Ramos (cell line): ENCODE data around the gene NFAT5.
"Not testable (repeated sequence)": the region's sequence is repeated elsewhere in the genome, so short reads cannot be mapped to it uniquely, and the experiment has no call there.

Experiments
- in situ Hi-C: fragments of 300-500 bp; cut with MboI; formaldehyde crosslinking; loops from one replicate; pipeline ENCODE4 v1.14.3; 2022; ENCODE audit warnings: low sequenced_read_pairs; ENCODE audit not compliant: unreplicated experiment

Gene NFAT5

GRCh38 chr16:69544088-69544487 is 21.7 kb upstream of the NFAT5 start:
- in situ Hi-C loops, result no loop called here

GRCh38 chr16:69546663-69547062 is 19.1 kb upstream of the NFAT5 start:
- in situ Hi-C loops, result not testable (repeated sequence)

- in situ Hi-C loops, result no loop called here
Measured at GRCh38 chr16:69553332-69553731, 12.4 kb upstream of the NFAT5 start.

- in situ Hi-C loops, result no loop called here
Measured at GRCh38 chr16:69554495-69554894, 11.3 kb upstream of the NFAT5 start.

- in situ Hi-C loops, result no loop called here
Measured at GRCh38 chr16:69555437-69555836, 10.3 kb upstream of the NFAT5 start.

GRCh38 chr16:69555867-69556266 is 9.9 kb upstream of the NFAT5 start:
- in situ Hi-C loops, result no loop called here

- in situ Hi-C loops, result no loop called here
Measured at GRCh38 chr16:69559164-69559563, 6.6 kb upstream of the NFAT5 start.

GRCh38 chr16:69561367-69561766 is 4.4 kb upstream of the NFAT5 start:
- in situ Hi-C loops, result not testable (repeated sequence)

GRCh38 chr16:69561901-69562300 is 3.9 kb upstream of the NFAT5 start:
- in situ Hi-C loops, result no loop called here

GRCh38 chr16:69562813-69563212 is 3.0 kb upstream of the NFAT5 start:
- in situ Hi-C loops, result no loop called here

- in situ Hi-C loops, result no loop called here
Measured at GRCh38 chr16:69563605-69564580, 1.9 kb upstream of the NFAT5 start.

GRCh38 chr16:69564845-69565670 is 708 bp upstream of the NFAT5 start:
- in situ Hi-C loops, result no loop called here

- in situ Hi-C loops, result no loop called here
Measured at GRCh38 chr16:69566240-69566980, 644 bp downstream of the NFAT5 start.

- in situ Hi-C loops, result no loop called here
Measured at GRCh38 chr16:69566981-69567680, 1.4 kb downstream of the NFAT5 start.

GRCh38 chr16:69568676-69569075 is 2.9 kb downstream of the NFAT5 start:
- in situ Hi-C loops, result no loop called here

GRCh38 chr16:69578771-69579170 is 13.0 kb downstream of the NFAT5 start:
- in situ Hi-C loops, result not testable (repeated sequence)

- in situ Hi-C loops, result no loop called here
Measured at GRCh38 chr16:69579783-69580481, 14.2 kb downstream of the NFAT5 start.

GRCh38 chr16:69581297-69581696 is 15.5 kb downstream of the NFAT5 start:
- in situ Hi-C loops, result no loop called here

- in situ Hi-C loops, result not testable (repeated sequence)
Measured at GRCh38 chr16:69584493-69584892, 18.7 kb downstream of the NFAT5 start.
